HFFc6 (cell line): Measurements from ENCODE around the gene LSS. TPM values are rescaled to one million over a fixed set of nuclear protein-coding genes. Genes with fewer than 3 reads are reported as not detected.

ENCODE experiments used
- DNase-seq: peaks from one replicate; pipeline ENCODE4 v3.0.0-alpha.2; 2018
- H3K27ac Mint-ChIP-seq: 2 replicates; pipeline ENCODE4 v1.8.0; 2020; ENCODE audit warnings: mild to moderate bottlenecking, mixed read lengths
- H3K27me3 Mint-ChIP-seq: 2 replicates; pipeline ENCODE4 v1.8.0; 2021; ENCODE audit warnings: mild to moderate bottlenecking, moderate library complexity, mixed read lengths; ENCODE audit not compliant: insufficient read depth
- H3K36me3 Mint-ChIP-seq: 2 replicates; pipeline ENCODE4 v1.8.0; 2021; ENCODE audit warnings: low read depth, mixed read lengths
- H3K4me1 Mint-ChIP-seq: 2 replicates; pipeline ENCODE4 v1.8.0; 2020; ENCODE audit warnings: low read depth, mixed read lengths
- H3K4me3 Mint-ChIP-seq: 2 replicates; pipeline ENCODE4 v1.8.0; 2020; ENCODE audit warnings: mild to moderate bottlenecking, moderate library complexity, mixed read lengths
- H3K9me3 Mint-ChIP-seq: 2 replicates; pipeline ENCODE4 v1.8.0; 2020; ENCODE audit warnings: mild to moderate bottlenecking, mixed read lengths
- total RNA-seq, 6 experiments: library from RNA; stranded (reverse); fragmentation: NEBNext Ultra II Directional; extraction: Animal tissue kit (Norgen Biotek cat#: 25700); gene quantifications; 2 replicates in 1 of 6; 3 replicates in 5 of 6; pipeline ENCODE4 v1.2.3, GENCODE V29; 2021
- TF ChIP-seq, protein P1 (sequence below): fragments of 200-600 bp; sonication (generic); IDR thresholded peaks from 2 replicates; pipeline ENCODE4 v1.5.0; 2021; ENCODE audit warnings: antibody characterized with exemption, mild to moderate bottlenecking

The LSS gene
- total RNA-seq, 6 experiments from 2014 or later: 47.9 to 61.3 (median 50.6) TPM

DNA sequence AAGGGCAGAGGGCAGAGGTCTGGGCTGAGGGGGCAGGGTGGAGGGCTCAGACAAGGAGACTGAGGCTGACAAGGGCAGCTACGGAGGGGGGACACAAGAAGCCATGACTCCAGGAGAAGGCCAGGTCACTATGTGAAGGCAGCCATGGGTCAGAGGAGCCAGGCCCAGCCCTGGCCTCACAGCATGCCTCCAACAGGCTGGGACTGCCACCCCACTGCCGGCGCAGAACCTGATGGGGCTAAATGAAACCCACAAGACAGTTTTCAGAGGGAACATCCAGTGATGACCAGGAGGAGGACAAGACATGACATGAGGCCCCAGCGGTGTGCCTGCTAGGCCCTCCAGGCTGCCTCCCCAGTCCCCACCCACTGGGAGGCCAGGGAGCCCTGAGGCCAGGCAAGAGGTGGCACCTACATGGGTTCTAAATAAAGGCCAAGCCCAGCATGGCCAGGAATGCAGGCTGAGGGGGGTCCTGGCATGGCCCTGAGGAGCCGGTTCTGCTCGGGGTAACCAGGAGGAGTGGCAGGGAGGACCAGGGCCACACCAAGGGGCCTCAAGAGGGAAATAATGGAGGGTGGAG, 27.3 kb upstream of the LSS start:
- TF ChIP-seq, protein P1, sequence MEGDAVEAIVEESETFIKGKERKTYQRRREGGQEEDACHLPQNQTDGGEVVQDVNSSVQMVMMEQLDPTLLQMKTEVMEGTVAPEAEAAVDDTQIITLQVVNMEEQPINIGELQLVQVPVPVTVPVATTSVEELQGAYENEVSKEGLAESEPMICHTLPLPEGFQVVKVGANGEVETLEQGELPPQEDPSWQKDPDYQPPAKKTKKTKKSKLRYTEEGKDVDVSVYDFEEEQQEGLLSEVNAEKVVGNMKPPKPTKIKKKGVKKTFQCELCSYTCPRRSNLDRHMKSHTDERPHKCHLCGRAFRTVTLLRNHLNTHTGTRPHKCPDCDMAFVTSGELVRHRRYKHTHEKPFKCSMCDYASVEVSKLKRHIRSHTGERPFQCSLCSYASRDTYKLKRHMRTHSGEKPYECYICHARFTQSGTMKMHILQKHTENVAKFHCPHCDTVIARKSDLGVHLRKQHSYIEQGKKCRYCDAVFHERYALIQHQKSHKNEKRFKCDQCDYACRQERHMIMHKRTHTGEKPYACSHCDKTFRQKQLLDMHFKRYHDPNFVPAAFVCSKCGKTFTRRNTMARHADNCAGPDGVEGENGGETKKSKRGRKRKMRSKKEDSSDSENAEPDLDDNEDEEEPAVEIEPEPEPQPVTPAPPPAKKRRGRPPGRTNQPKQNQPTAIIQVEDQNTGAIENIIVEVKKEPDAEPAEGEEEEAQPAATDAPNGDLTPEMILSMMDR: no peak
- DNase-seq: no peak
- Mint-ChIP-seq H3K9me3 (no peaks in the 10 kb centered on the region), H3K36me3 (peaks cover 45% of the 10 kb centered on the region), H3K27ac (no peak overlapping the region), H3K27me3 (no peaks in the 10 kb centered on the region; the same call in 1 of the 2 replicates), H3K4me3 (no peak overlapping the region), H3K4me1 (peaks cover 2% of the 10 kb centered on the region; the same call in 1 of the 2 replicates)

DNA sequence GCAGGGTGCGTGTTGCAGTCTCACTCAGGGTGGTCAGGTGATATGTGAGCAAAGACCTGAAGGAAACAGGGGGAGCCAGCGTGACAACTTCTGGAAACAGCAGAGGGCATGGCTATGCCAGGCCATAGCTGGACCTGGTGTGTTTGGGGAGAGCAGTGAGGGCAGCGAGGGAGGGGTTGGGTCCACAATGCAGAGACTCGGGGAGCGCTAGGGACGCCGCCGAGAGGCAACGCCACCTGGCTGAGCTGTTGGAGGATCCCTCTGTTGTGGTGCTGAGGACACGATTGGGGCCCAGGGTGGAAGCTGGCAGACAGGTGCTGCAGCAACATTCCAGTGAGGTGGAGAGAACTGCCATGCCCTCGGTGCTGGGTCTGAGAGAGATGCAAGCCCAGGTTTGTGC, 26.6 kb upstream of the LSS start:
- Mint-ChIP-seq H3K27ac (no peak overlapping the region), H3K27me3 (no peaks in the 10 kb centered on the region; the same call in 1 of the 2 replicates), H3K4me1 (peaks cover 6% of the 10 kb centered on the region; the same call in 1 of the 2 replicates), H3K36me3 (peaks cover 52% of the 10 kb centered on the region), H3K9me3 (no peaks in the 10 kb centered on the region), H3K4me3 (no peak overlapping the region)
- no peak for DNase-seq
- TF ChIP-seq, protein P1: no peak

DNA sequence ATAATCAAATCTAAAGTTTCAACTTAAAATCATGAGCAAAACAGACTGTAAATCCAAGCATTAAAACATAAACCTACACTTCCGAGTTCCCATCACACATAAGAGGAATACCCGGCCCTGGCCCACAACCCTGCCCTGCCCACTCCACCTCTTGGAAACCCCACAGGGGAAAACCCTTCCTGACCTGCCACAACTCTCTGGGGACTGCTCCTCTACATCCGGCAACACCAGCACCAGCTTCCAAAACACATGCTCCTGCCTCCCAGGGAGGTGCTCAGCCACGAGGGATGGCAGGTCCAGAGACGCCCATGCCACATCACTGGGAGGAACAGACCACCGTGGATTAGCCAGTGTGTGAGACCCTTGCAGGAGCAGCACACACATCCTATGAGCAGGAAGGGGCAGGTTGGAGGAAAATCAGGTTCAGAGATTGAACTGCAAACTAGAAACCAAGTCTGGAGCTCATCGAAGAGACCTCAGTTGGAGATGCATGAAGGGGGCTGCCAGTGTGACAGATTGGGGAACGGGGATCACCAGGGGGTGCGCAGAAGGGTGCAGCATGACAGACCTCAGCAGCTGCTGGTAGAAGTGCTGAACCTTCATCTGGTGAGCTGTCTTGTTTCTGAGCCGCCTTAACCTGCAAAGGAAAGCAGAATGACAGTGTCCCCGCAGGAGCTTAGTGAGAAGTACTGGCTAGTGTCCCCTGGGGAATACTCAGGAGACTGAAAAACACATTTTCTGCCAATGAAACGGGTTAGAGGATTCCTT, 25.8 kb upstream of the LSS start:
- no peak overlapping the region for H3K27ac Mint-ChIP-seq
- peaks cover 58% of the 10 kb centered on the region for H3K36me3 Mint-ChIP-seq
- H3K9me3 Mint-ChIP-seq: no peaks in the 10 kb centered on the region
- H3K4me3 Mint-ChIP-seq: no peak overlapping the region
- no peaks in the 10 kb centered on the region; the same call in 1 of the 2 replicates for H3K27me3 Mint-ChIP-seq
- peaks cover 6% of the 10 kb centered on the region; the same call in 1 of the 2 replicates for H3K4me1 Mint-ChIP-seq
- DNase-seq: no peak
- TF ChIP-seq, protein P1: no peak

DNA sequence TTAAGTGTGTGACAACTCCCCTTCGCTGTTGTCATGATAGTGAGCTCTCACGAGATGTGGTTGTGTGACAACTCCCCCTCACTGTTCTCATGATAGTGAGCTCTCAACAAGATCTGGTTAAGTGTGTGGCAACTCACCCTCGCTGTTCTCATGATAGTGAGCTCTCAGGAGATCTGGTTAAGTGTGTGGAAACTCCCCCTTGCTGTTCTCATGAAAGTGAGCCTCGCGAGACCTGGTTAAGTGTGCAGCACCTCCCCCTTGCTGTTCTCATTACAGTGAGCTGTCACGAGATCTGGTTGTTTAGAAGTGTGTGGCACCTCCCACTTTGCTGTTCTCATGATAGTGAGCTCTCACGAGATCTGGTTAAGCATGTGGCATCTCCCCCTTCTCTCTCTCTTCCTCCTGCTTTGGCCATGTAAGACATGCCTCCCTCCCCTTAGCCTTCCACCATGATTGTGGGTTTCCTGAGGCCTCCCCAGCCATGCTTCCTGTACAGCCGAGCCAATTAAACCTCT, 25.1 kb upstream of the LSS start:
- Mint-ChIP-seq H3K4me1 (peaks cover 6% of the 10 kb centered on the region; the same call in 1 of the 2 replicates), H3K27ac (peak overlapping the region; percentile 10; the same call in 1 of the 2 replicates), H3K36me3 (peaks cover 55% of the 10 kb centered on the region), H3K4me3 (no peak overlapping the region), H3K27me3 (no peaks in the 10 kb centered on the region; the same call in 1 of the 2 replicates), H3K9me3 (no peaks in the 10 kb centered on the region)
- DNase-seq: no peak
- TF ChIP-seq, protein P1: no peak

DNA sequence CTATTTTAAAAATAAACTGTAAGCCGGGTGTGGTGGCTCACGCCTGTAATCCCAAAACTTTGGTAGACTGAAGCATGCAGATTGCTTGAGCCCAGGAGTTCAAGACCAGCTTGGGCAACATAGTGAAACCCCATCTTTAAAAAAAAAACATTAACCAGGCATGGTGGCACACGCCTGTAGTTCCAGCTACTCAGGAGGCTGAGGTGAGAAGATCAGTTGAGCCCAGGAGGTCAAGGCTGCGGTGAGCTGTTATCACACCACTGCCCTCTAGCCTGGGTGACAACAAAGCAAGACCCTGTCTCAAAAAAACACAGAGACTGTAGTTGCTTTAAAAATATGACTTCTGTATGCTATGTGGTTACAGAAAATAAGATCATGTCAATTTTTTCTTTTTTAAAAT, 24.3 kb upstream of the LSS start:
- DNase-seq: no peak
- peaks cover 54% of the 10 kb centered on the region for H3K36me3 Mint-ChIP-seq
- no peak overlapping the region for H3K27ac Mint-ChIP-seq
- no peaks in the 10 kb centered on the region; the same call in 1 of the 2 replicates for H3K27me3 Mint-ChIP-seq
- TF ChIP-seq, protein P1: no peak
- no peaks in the 10 kb centered on the region for H3K9me3 Mint-ChIP-seq
- no peak overlapping the region for H3K4me3 Mint-ChIP-seq
- peaks cover 6% of the 10 kb centered on the region; the same call in 1 of the 2 replicates for H3K4me1 Mint-ChIP-seq
